Ishikawa (cell line): ENCODE results near the gene NXT1.

Experiments
- EP300 ChIP-seq: IDR thresholded peaks from 2 replicates; pipeline ENCODE4 v1.6.1; 2012; ENCODE audit warnings: borderline replicate concordance
- RAD21 ChIP-seq: IDR thresholded peaks from 2 replicates; pipeline ENCODE4 v1.6.1; 2012; ENCODE audit warnings: low read depth
- TCF12 ChIP-seq: IDR thresholded peaks from 2 replicates; pipeline ENCODE4 v1.6.1; 2012; ENCODE audit warnings: low read depth
- TF ChIP-seq, protein P1 (sequence below): IDR thresholded peaks from 2 replicates; pipeline ENCODE4 v1.6.1; 2012; ENCODE audit warnings: low read depth, mild to moderate bottlenecking

DNA sequence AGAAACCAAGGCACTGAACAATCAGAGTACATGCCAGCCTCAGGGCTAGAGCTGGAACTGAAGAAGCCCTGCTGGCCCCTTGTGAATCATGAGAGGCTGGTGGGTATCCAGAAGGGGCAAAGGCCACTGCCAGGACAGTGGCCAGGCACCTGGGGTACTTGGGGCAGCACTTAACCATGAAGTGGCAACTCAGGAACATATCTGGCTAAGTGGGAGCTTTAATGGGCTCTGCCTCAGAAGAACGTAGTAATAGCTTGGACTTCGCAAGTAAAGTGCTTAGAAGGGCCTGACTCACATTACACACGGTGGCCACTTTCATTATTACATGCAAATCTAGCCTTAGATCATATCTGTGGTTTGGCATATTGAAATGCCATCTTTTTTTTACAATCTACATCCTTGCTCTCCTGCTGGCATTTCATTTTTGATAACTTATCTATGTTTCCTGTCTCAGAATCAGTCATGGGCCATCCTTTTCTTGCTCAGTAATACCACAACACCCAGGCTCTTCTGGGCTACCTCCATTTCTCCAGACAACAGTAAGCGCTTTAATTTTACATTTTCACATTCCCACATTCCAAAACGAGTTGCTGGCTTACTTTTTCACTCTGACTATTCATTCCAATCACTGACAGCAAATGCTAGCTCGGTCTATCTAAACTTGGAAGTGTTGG, 49.1 kb downstream of the NXT1 start:
- TF ChIP-seq EP300 = no peak
- TF ChIP-seq, protein P1, sequence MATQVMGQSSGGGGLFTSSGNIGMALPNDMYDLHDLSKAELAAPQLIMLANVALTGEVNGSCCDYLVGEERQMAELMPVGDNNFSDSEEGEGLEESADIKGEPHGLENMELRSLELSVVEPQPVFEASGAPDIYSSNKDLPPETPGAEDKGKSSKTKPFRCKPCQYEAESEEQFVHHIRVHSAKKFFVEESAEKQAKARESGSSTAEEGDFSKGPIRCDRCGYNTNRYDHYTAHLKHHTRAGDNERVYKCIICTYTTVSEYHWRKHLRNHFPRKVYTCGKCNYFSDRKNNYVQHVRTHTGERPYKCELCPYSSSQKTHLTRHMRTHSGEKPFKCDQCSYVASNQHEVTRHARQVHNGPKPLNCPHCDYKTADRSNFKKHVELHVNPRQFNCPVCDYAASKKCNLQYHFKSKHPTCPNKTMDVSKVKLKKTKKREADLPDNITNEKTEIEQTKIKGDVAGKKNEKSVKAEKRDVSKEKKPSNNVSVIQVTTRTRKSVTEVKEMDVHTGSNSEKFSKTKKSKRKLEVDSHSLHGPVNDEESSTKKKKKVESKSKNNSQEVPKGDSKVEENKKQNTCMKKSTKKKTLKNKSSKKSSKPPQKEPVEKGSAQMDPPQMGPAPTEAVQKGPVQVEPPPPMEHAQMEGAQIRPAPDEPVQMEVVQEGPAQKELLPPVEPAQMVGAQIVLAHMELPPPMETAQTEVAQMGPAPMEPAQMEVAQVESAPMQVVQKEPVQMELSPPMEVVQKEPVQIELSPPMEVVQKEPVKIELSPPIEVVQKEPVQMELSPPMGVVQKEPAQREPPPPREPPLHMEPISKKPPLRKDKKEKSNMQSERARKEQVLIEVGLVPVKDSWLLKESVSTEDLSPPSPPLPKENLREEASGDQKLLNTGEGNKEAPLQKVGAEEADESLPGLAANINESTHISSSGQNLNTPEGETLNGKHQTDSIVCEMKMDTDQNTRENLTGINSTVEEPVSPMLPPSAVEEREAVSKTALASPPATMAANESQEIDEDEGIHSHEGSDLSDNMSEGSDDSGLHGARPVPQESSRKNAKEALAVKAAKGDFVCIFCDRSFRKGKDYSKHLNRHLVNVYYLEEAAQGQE = no peak
- TF ChIP-seq RAD21 = no peak
- TF ChIP-seq TCF12 = no peak
